GM21529 (cell line): ENCODE measurements around the gene HCRTR2.

Experiments used
- ATAC-seq: cut with Tn5 transposase; IDR thresholded peaks from one replicate; pipeline ENCODE4 v1.9.1; 2021; ENCODE audit not compliant: unreplicated experiment

HCRTR2 gene

DNA sequence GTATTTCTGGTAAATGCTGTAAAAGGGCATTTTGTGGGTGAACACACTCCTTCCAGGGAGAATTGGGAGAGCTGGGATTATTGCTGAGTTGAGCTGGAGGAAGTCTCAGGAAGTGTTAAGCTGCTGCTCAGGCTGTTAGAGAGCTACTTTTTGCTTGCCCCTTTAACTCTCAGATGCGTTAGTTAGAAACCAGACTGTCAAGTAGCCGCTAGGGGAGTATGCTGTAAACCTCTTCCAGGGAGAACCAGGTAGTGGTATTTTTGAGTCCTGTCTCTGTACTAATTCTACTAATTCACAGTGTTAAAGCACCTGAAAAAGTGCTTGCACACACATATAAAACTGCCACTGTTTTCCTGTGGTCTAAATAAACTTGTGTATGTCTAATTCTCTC is 146.4 kb downstream of the HCRTR2 start:
- no peak for ATAC-seq

DNA sequence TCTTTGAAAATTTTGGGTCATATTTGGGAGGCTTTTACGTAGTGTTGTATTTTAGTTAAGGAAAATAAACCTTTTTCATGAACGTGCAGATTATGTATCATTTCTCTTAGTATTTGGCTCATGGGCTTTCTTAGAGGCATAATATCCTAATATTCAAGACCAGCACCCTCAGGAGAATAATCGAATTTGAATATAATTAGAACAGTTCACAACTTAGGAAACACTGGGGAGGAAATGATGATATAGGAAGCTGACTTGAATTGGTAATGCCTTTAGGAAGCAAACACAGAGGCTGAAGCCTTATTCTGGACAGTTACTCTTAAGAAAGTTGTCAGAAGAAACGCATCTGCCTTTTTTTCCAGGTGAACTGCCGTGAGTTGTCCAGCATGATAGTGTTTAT is 152.9 kb downstream of the HCRTR2 start, which contains the start of gene GFRAL:
GFRAL (plus strand) TSS at position 301 of the 400 bp plus-strand sequence; CDS start at position 387, 86 bp downstream.
- ATAC-seq, result no peak
